HL-60 (cell line): Measurements from ENCODE around the gene OSBP2.

Experiments
- DNase-seq, 2 experiments: peaks; one replicate each; pipeline ENCODE4 v3.0.0-alpha.2; 2010 to 2020; ENCODE audit warnings: low read depth in 1 of 2, low spot score in 1 of 2
- H3K27ac ChIP-seq: fragments of 250-450 bp; sonication (Bioruptor Pico); replicated peaks from 2 replicates; pipeline ENCODE4 v1.5.1; 2020; ENCODE audit warnings: mild to moderate bottlenecking, moderate library complexity
- H3K27me3 ChIP-seq: fragments of 250-450 bp; sonication (Bioruptor Pico); 2 replicates; pipeline ENCODE4 v1.5.1; 2021; ENCODE audit warnings: mild to moderate bottlenecking, moderate library complexity; ENCODE audit not compliant: insufficient read depth, poor library complexity, severe bottlenecking
- H3K4me3 ChIP-seq: replicated peaks from 2 replicates; pipeline ENCODE4 v1.5.1; 2011; ENCODE audit warnings: mild to moderate bottlenecking, control low read depth, low read length; ENCODE audit not compliant: insufficient read depth
- CTCF ChIP-seq: IDR thresholded peaks from one replicate; pipeline ENCODE4 v1.5.1; 2011; ENCODE audit warnings: low read length, control low read depth, inconsistent platforms; ENCODE audit not compliant: insufficient read depth
- GABPA ChIP-seq: IDR thresholded peaks from 2 replicates; pipeline ENCODE4 v1.6.1; 2012; ENCODE audit warnings: low read depth
- POLR2AphosphoS5 ChIP-seq: IDR thresholded peaks from 2 replicates; pipeline ENCODE4 v1.6.1; 2012; ENCODE audit warnings: low read depth
- REST ChIP-seq: IDR thresholded peaks from 2 replicates; pipeline ENCODE4 v1.6.1; 2012; ENCODE audit warnings: low read depth; ENCODE audit not compliant: insufficient replicate concordance
- SPI1 ChIP-seq: IDR thresholded peaks from 2 replicates; pipeline ENCODE4 v1.6.1; 2012; ENCODE audit warnings: low read depth, mild to moderate bottlenecking, borderline replicate concordance

Gene OSBP2

GRCh38 chr22:30742291-30743256 is 47.9 kb downstream of the OSBP2 start:
- no peak for TF ChIP-seq GABPA
- TF ChIP-seq REST, result no peak
- TF ChIP-seq CTCF, result no peak
- TF ChIP-seq POLR2AphosphoS5, result no peak
- TF ChIP-seq SPI1, result no peak
- Histone ChIP-seq H3K4me3 (no peak overlapping the region), H3K27ac (no peak overlapping the region), H3K27me3 (no peaks in the 10 kb centered on the region)
- DNase-seq, result no peak

- H3K4me3 ChIP-seq, result no peak overlapping the region
- no peak overlapping the region for H3K27ac ChIP-seq
- H3K27me3 ChIP-seq, result no peaks in the 10 kb centered on the region
- no peak for DNase-seq
- no peak for TF ChIP-seq POLR2AphosphoS5
- TF ChIP-seq GABPA, result no peak
- TF ChIP-seq CTCF, result no peak
- TF ChIP-seq REST, result no peak
- no peak for TF ChIP-seq SPI1
Measured at GRCh38 chr22:30743257-30744020, 48.8 kb downstream of the OSBP2 start.

GRCh38 chr22:30744224-30744623 is 49.5 kb downstream of the OSBP2 start:
- no peaks in the 10 kb centered on the region for H3K27me3 ChIP-seq
- TF ChIP-seq GABPA (no peak), REST (no peak), SPI1 (no peak), POLR2AphosphoS5 (no peak), CTCF (no peak)
- no peak overlapping the region for H3K4me3 ChIP-seq
- no peak overlapping the region for H3K27ac ChIP-seq
- DNase-seq, result no peak
